K562 (cell line): Measurements from ENCODE around the gene NCMAP. TPM values are rescaled to one million over a fixed set of nuclear protein-coding genes. Genes with fewer than 3 reads are reported as not detected.

ENCODE experiments used
- ATAC-seq: fragments of 200-7000 bp; cut with Tn5 transposase; 3 replicates; pipeline ENCODE4 v1.9.1; 2020; ENCODE audit warnings: moderate library complexity
- BruUV-seq: library from RNA; stranded (reverse); fragments of 400-500 nt; replicated peaks from 2 replicates; lab custom pipeline; 2021; lab: Mats Ljungman, UMichigan
- CTCF ChIA-PET: fragments of 300-600 bp; formaldehyde crosslinking; extraction: SDS; loops from one replicate; lab custom pipeline; 2021; ENCODE audit warnings: low intra/inter-chr PET ratio; lab: Yijun Ruan, JAX
- POLR2A ChIA-PET: fragments of 300-600, 350-650 bp; sonication (Branson Sonifier 250); formaldehyde crosslinking; extraction: SDS; loops from one replicate; lab custom pipeline; 2021; ENCODE audit warnings: antibody characterized with exemption, inconsistent platforms; lab: Yijun Ruan, JAX
- DNase-seq, 4 experiments: peaks; one replicate each; pipeline versions ENCODE4 v3.0.0 to v3.0.0-alpha.2; 2011 to 2018; ENCODE audit warnings: low spot score in 3 of 4, mixed read lengths in 3 of 4; ENCODE audit errors: extremely low read depth in 1 of 4
- FAIRE-seq: peaks from 2 replicates; lab custom pipeline; 2011; peaks lifted over from hg19 to GRCh38; lab: Jason Lieb, UNC
- H2AFZ ChIP-seq: 2 replicates; pipeline ENCODE4 v1.6.0; 2011; ENCODE audit warnings: low read depth, low read length, control low read depth, inconsistent platforms
- H3K27ac ChIP-seq: fragments of 200-600 bp; 3 replicates; pipeline ENCODE4 v1.8.0; 2011; ENCODE audit warnings: low read depth, mild to moderate bottlenecking, control low read depth, inconsistent platforms, low read length, moderate library complexity, mixed read lengths; ENCODE audit errors: extremely low read depth
- H3K27me3 ChIP-seq, 2 experiments: fragments of 300-600 bp in 1 of 2; 2 replicates in 1 of 2; 3 replicates in 1 of 2; pipeline versions ENCODE4 v1.6.0 to v1.8.0; 2011; ENCODE audit warnings: inconsistent platforms in 2 of 2, low read length in 2 of 2, mild to moderate bottlenecking in 1 of 2, mixed read lengths in 1 of 2, moderate library complexity in 1 of 2; ENCODE audit not compliant: control insufficient read depth in 2 of 2, insufficient read depth in 2 of 2
- H3K36me3 ChIP-seq: fragments of 300-600 bp; 3 replicates; pipeline ENCODE4 v1.8.0; 2011; ENCODE audit warnings: mild to moderate bottlenecking, low read length, inconsistent platforms; ENCODE audit not compliant: control insufficient read depth, insufficient read depth
- H3K4me1 ChIP-seq, 2 experiments: fragments of 200-600 bp in 1 of 2; replicated peaks in 1 of 2; 2 replicates in 1 of 2; 3 replicates in 1 of 2; pipeline versions ENCODE4 v1.5.1 to v1.8.0; 2011; ENCODE audit warnings: inconsistent platforms in 2 of 2, low read length in 2 of 2, mild to moderate bottlenecking in 1 of 2, mixed read lengths in 1 of 2, moderate library complexity in 1 of 2; ENCODE audit not compliant: control insufficient read depth in 2 of 2, insufficient read depth in 2 of 2
- H3K4me2 ChIP-seq: 2 replicates; pipeline ENCODE4 v1.6.1; 2011; ENCODE audit warnings: low read length, control low read depth, inconsistent platforms, mixed read lengths; ENCODE audit not compliant: insufficient read depth
- H3K4me3 ChIP-seq: fragments of 200-600 bp; sonication (generic), shearing (Covaris generic); 2 replicates; pipeline ENCODE4 v1.5.1; 2016; ENCODE audit warnings: control low read depth, inconsistent platforms
- H3K79me2 ChIP-seq: fragments of 200-600 bp; 3 replicates; pipeline ENCODE4 v1.8.0; 2011; ENCODE audit warnings: low read length, inconsistent platforms; ENCODE audit not compliant: control insufficient read depth, insufficient read depth
- H3K9ac ChIP-seq, 2 experiments: 2 replicates each; pipeline versions ENCODE4 v1.6.0 to v1.6.1; 2011; ENCODE audit warnings: low read depth in 2 of 2, low read length in 2 of 2, control low read depth in 1 of 2, inconsistent platforms in 1 of 2, mild to moderate bottlenecking in 1 of 2, mixed read lengths in 1 of 2; ENCODE audit not compliant: insufficient read depth in 1 of 2
- H3K9me1 ChIP-seq: one replicate; pipeline ENCODE4 v1.6.0; 2011; ENCODE audit warnings: inconsistent platforms, mild to moderate bottlenecking, low read length, moderate library complexity; ENCODE audit not compliant: control insufficient read depth, insufficient read depth
- H3K9me3 ChIP-seq: replicated peaks from 2 replicates; pipeline ENCODE4 v1.5.1; 2011; ENCODE audit warnings: low read depth, low read length, inconsistent platforms; ENCODE audit not compliant: control insufficient read depth, insufficient read depth
- H4K20me1 ChIP-seq: replicated peaks from 2 replicates; pipeline ENCODE4 v1.6.1; 2011; ENCODE audit warnings: low read length, inconsistent platforms, mixed read lengths; ENCODE audit not compliant: control insufficient read depth, insufficient read depth
- BHLHE40 ChIP-seq: IDR thresholded peaks from 2 replicates; pipeline ENCODE4 v1.6.1; 2011; ENCODE audit warnings: low read length, improper control_type of control experiment
- CBFA2T3 ChIP-seq: fragments of 450-650 bp; IDR thresholded peaks from 2 replicates; pipeline ENCODE4 v1.6.1; 2017
- CCNT2 ChIP-seq: IDR thresholded peaks from 2 replicates; pipeline ENCODE4 v1.6.1; 2011; ENCODE audit warnings: borderline replicate concordance, low read depth, mild to moderate bottlenecking, moderate library complexity, mixed read lengths, low read length; ENCODE audit not compliant: insufficient read length; ENCODE audit errors: extremely low read depth
- DPF2 ChIP-seq: fragments of 450-650 bp; IDR thresholded peaks from 2 replicates; pipeline ENCODE4 v1.6.1; 2016
- HDAC3 ChIP-seq: fragments of 450-650 bp; IDR thresholded peaks from 2 replicates; pipeline ENCODE4 v1.6.1; 2018; ENCODE audit warnings: borderline replicate concordance, mild to moderate bottlenecking, moderate library complexity; ENCODE audit not compliant: partially characterized antibody
- HMBOX1 ChIP-seq: sonication (generic); IDR thresholded peaks from 2 replicates; pipeline ENCODE4 v1.6.1; 2016
- JUND ChIP-seq, 2 experiments: IDR thresholded peaks; 2 replicates in 1 of 2; 3 replicates in 1 of 2; pipeline ENCODE4 v1.6.1; 2011; ENCODE audit warnings: borderline replicate concordance in 2 of 2, low read depth in 2 of 2, low read length in 2 of 2, improper control_type of control experiment in 1 of 2, missing biosample characterization in 1 of 2, missing genetic modification characterization in 1 of 2, missing genetic modification reagents in 1 of 2
- MAFG ChIP-seq: fragments of 450-650 bp; conservative IDR thresholded peaks from 2 replicates; pipeline ENCODE4 v1.6.1; 2016; ENCODE audit warnings: missing genetic modification characterization, missing compliant biosample characterization
- MAFK ChIP-seq: IDR thresholded peaks from 2 replicates; pipeline ENCODE4 v1.6.1; 2011; ENCODE audit warnings: low read length, improper control_type of control experiment
- MAZ ChIP-seq, 2 experiments: fragments of 450-650 bp in 1 of 2; sonication (generic) in 1 of 2; formaldehyde crosslinking; IDR thresholded peaks in 1 of 2; conservative IDR thresholded peaks in 1 of 2; 2 replicates each; pipeline versions ENCODE4 v1.4.0 to v1.5.0; 2020; ENCODE audit warnings: mild to moderate bottlenecking in 1 of 2, missing genetic modification reagents in 1 of 2
- MBD2 ChIP-seq: sonication (generic); IDR thresholded peaks from 2 replicates; pipeline ENCODE4 v1.6.1; 2016; ENCODE audit warnings: low read depth, borderline replicate concordance
- MEF2A ChIP-seq: IDR thresholded peaks from 2 replicates; pipeline ENCODE4 v1.6.1; 2011; ENCODE audit warnings: low read depth, mild to moderate bottlenecking, low read length, moderate library complexity; ENCODE audit not compliant: control insufficient read depth
- MTA2 ChIP-seq: fragments of 450-650 bp; IDR thresholded peaks from 2 replicates; pipeline ENCODE4 v1.6.1; 2016; ENCODE audit warnings: low read depth
- NFE2 ChIP-seq: IDR thresholded peaks from 2 replicates; pipeline ENCODE4 v1.6.1; 2014; ENCODE audit warnings: antibody characterized with exemption, low read depth
- RBFOX2 ChIP-seq: fragments of 200-400 bp; formaldehyde crosslinking; IDR thresholded peaks from 2 replicates; pipeline ENCODE4 v1.6.1; 2017; ENCODE audit warnings: low read depth, mild to moderate bottlenecking, low read length, moderate library complexity
- TCF15 ChIP-seq: fragments of 250-450 bp; sonication (Bioruptor Pico); IDR thresholded peaks from 2 replicates; pipeline ENCODE4 v1.8.0; 2022; ENCODE audit warnings: moderate library complexity, mild to moderate bottlenecking, inconsistent platforms
- ZBTB2 ChIP-seq: fragments of 450-650 bp; IDR thresholded peaks from 2 replicates; pipeline ENCODE4 v1.6.1; 2016; ENCODE audit warnings: antibody characterized with exemption
- ZKSCAN8 ChIP-seq: fragments of 200-800 bp; sonication (Bioruptor generic); IDR thresholded peaks from 2 replicates; pipeline ENCODE4 v1.6.1; 2016; ENCODE audit warnings: missing genetic modification characterization, missing compliant biosample characterization
- ZNF395 ChIP-seq: fragments of 200-800 bp; sonication (Bioruptor generic); IDR thresholded peaks from 2 replicates; pipeline ENCODE4 v1.6.1; 2017; ENCODE audit warnings: missing genetic modification characterization, missing compliant biosample characterization
- WGBS: fragments of 100-300 bp; shearing (Covaris generic); methylation state at CpG from one replicate; pipeline ENCODE4 v1.1.6; 2016; ENCODE audit warnings: low coverage, mixed read lengths; ENCODE audit not compliant: insufficient coverage; ENCODE audit errors: missing lambda C conversion rate; 5-methylcytosine and 5-hydroxymethylcytosine counted together
- in situ Hi-C: fragments of 300-500 bp; cut with MboI; formaldehyde crosslinking; loops from 4 replicates; pipeline ENCODE4 v1.15.0; 2018; ENCODE audit warnings: inconsistent platforms, mixed read lengths
- intact Hi-C: fragments of 100-400 bp; cut with micrococcal nuclease; formaldehyde crosslinking; loops from 2 replicates; pipeline ENCODE4 v1.14.2; 2022
- polyA plus RNA-seq, 8 experiments: library from polyadenylated mRNA; depleted of rRNA in 4 of 8; stranded (reverse) in 5 of 8; unstranded in 3 of 8; fragments of >200 nt; fragmentation: Nextera tagmentation in 2 of 8; fragmentation: Illumina TruSeq in 1 of 8; extraction: Ambion mirVana in 2 of 8; extraction: Trizol in 1 of 8; gene quantifications; 2 replicates each; pipeline versions ENCODE4 v1.2.1 to v1.2.3, GENCODE V29; 2011 to 2014; ENCODE audit warnings: inconsistent platforms in 1 of 8, missing spikeins in 1 of 8
- total RNA-seq, 7 experiments: library from RNA; depleted of rRNA in 6 of 7; stranded (reverse); fragments of >200 nt in 6 of 7; fragmentation: Illumina TruSeq in 2 of 7; extraction: Trizol in 2 of 7; gene quantifications; 2 replicates each; pipeline versions ENCODE4 v1.2.1 to v1.2.3, GENCODE V29; 2011 to 2021; ENCODE audit warnings: low replicate concordance in 1 of 7

The NCMAP gene
- total and polyA plus RNA-seq, 9 of the 15 experiments (the other 6 are each of a cell fraction or from before 2014, with no cell fraction given) = 0.03 TPM; not detected in 8

GRCh38 chr1:24586119-24586518 lies 30.2 kb downstream of the NCMAP start:
- no peaks in the 10 kb centered on the region for H3K9me3 ChIP-seq
- intact Hi-C loops = loop anchor here (5.0 kb wide), 1 partner anchor 49 kb away; no protein-coding TSS in a partner anchor
- 5% methylated on average over 10 of the region's 10 CpGs for WGBS
- peaks cover 6% of the 10 kb centered on the region in 2 experiments; a peak in 3 of 5 replicates for H3K4me1 ChIP-seq
- no peaks in the 10 kb centered on the region for H3K36me3 ChIP-seq
- H2AFZ ChIP-seq = no peak overlapping the region
- H4K20me1 ChIP-seq = peaks cover 3% of the 10 kb centered on the region
- peak; percentile 41; the same call in 2 of the 3 replicates for ATAC-seq
- H3K9ac ChIP-seq = peak overlapping the region in 1 of 2 experiments; percentile 70; a peak in 1 of 4 replicates
- no TSS peak for BruUV-seq
- no peaks in the 10 kb centered on the region for H3K9me1 ChIP-seq
- peaks cover 42 to 70% of the 10 kb centered on the region in 2 experiments; a peak in 4 of 5 replicates for H3K27me3 ChIP-seq
- DNase-seq = peak in 1 of 4 experiments; percentile 45
- no peak overlapping the region for H3K4me3 ChIP-seq
- no peak overlapping the region for H3K27ac ChIP-seq
- POLR2A ChIA-PET = interaction anchor here (0.6 to 1.2 kb wide), 3 partner anchors 10 to 444 kb away, joined by 4 to 8 read pairs (median 4); no protein-coding TSS in a partner anchor
- CTCF ChIA-PET = no interaction called here
- in situ Hi-C loops = no loop called here
- no peaks in the 10 kb centered on the region for H3K79me2 ChIP-seq
- peak overlapping the region; percentile 45 for H3K4me2 ChIP-seq
- FAIRE-seq = no peak
- TF ChIP-seq CCNT2 (no peak), HDAC3 (no peak), ZNF395 (CRISPR knock-in tag) (no peak), MAFG (peak; percentile 85), MAZ (CRISPR knock-in tag; conservative IDR thresholded peaks at IDR 0.05 in 1 of 2, IDR thresholded peaks at IDR 0.05 in 1 of 2) (no peak), JUND (IDR thresholded peaks at IDR 0.05; ENCODE audit: borderline replicate concordance, low read depth, low read length) (no peak), JUND (tag; IDR thresholded peaks at IDR 0.05; ENCODE audit: borderline replicate concordance, low read depth, low read length) (0 out of 3 replicates have a peak, but pooled peaks have one; percentile 26), ZKSCAN8 (CRISPR knock-in tag) (no peak), ZBTB2 (no peak), HMBOX1 (no peak), BHLHE40 (peak; percentile 8; the same call in 1 of the 2 replicates), MAFK (peak; percentile 5; the same call in 1 of the 2 replicates), TCF15 (CRISPR knock-in tag) (no peak), CBFA2T3 (peak; percentile 29; the same call in 1 of the 2 replicates), MEF2A (no peak), NFE2 (peak; percentile 72), MBD2 (no peak), MTA2 (no peak), RBFOX2 (no peak), DPF2 (peak; percentile 49; the same call in 1 of the 2 replicates)
